ENCODE measurements around the gene TRIM7. TPM values are rescaled to one million over a fixed set of nuclear protein-coding genes. Genes with fewer than 3 reads are reported as not detected.

TRIM7 gene
- total RNA-seq, 1 experiment from 2014 or later: 30.2 TPM

GRCh38 chr5:181218795-181219124, 13.8 kb upstream of the TRIM7 start:
- Histone ChIP-seq H3K4me1 (ENCODE audit: control insufficient read depth in 1 of 2, insufficient read depth in 2 of 2, low read length in 2 of 2) (peaks cover 13 to 48% of the 10 kb centered on the region in 2 experiments), H3K9ac (ENCODE audit: low read length) (peak overlapping the region; percentile 47), H3K27me3 (ENCODE audit: insufficient read depth, low read length) (no peaks in the 10 kb centered on the region), H2AFZ (ENCODE audit: low read depth, low read length, poor library complexity, severe bottlenecking) (peak overlapping the region; percentile 94), H3K9me2 (ENCODE audit: insufficient read depth) (no peaks in the 10 kb centered on the region), H3K4me2 (ENCODE audit: low read length) (peak overlapping the region; percentile 70), H3K9me3 (ENCODE audit: control insufficient read depth in 1 of 2, insufficient read depth in 1 of 2, low read depth in 1 of 2, low read length in 2 of 2) (no peaks in the 10 kb centered on the region), H3K36me3 (ENCODE audit: control insufficient read depth in 1 of 2, insufficient read depth in 2 of 2, low read length in 2 of 2) (no peaks in the 10 kb centered on the region), H3K79me2 (ENCODE audit: insufficient read depth, low read length) (no peaks in the 10 kb centered on the region), H3K4me3 (replicated peaks in 1 of 2; ENCODE audit: low read depth in 1 of 2, low read length in 2 of 2) (peak overlapping the region; percentile 32 to 42; a peak in 3 of 4 replicates), H4K20me1 (ENCODE audit: insufficient read depth) (no peaks in the 10 kb centered on the region), H3K27ac (ENCODE audit: low read depth, low read length) (peak overlapping the region; percentile 58)
- CTCF ChIA-PET: no interaction called here
- ATAC-seq (no peak), DNase-seq (ENCODE audit: low read depth, low spot score) (no peak)
- TF ChIP-seq ELF1 (IDR thresholded peaks at IDR 0.05; ENCODE audit: borderline replicate concordance, low read depth) (no peak), POLR2AphosphoS5 (IDR thresholded peaks at IDR 0.05; ENCODE audit: low read depth, low read length) (no peak), YY1 (IDR thresholded peaks at IDR 0.05; ENCODE audit: extremely low read depth, insufficient replicate concordance, low read depth, low read length) (no peak), SP1 (IDR thresholded peaks at IDR 0.05; ENCODE audit: low read depth) (no peak), EZH2phosphoT487 (IDR thresholded peaks at IDR 0.05; ENCODE audit: borderline replicate concordance) (no peak), JUND (IDR thresholded peaks at IDR 0.05) (no peak), SRF (IDR thresholded peaks at IDR 0.05; ENCODE audit: low read depth) (no peak), MAX (IDR thresholded peaks at IDR 0.05) (no peak), EGR1 (IDR thresholded peaks at IDR 0.05; ENCODE audit: low read depth) (no peak)
- RAD21 ChIA-PET (ENCODE audit: low non-redundant PET in 1 of 2, low total read pairs in 2 of 2, uncharacterized antibody in 2 of 2, unreplicated experiment in 2 of 2): no interaction called here
- intact Hi-C loops (cut with micrococcal nuclease): loop anchor here (1.0 kb wide), 3 partner anchors 8 to 43 kb away; partner anchors contain the start of gene TRIM52
- POLR2A ChIA-PET: no interaction called here
- no TSS peak for BruUV-seq (replicated peaks)

- no peaks in the 10 kb centered on the region for H3K27me3 ChIP-seq (ENCODE audit: insufficient read depth, low read length)
- no peak for DNase-seq (ENCODE audit: low read depth, low spot score)
- no TSS peak for BruUV-seq (replicated peaks)
- peak overlapping the region; percentile 70; the same call in 1 of the 2 replicates for H3K4me2 ChIP-seq (ENCODE audit: low read length)
- no peak for TF ChIP-seq ZFX (IDR thresholded peaks at IDR 0.05)
- TF ChIP-seq EZH2phosphoT487 (IDR thresholded peaks at IDR 0.05; ENCODE audit: borderline replicate concordance): no peak
- no peak for TF ChIP-seq POLR2A (IDR thresholded peaks at IDR 0.05; ENCODE audit: borderline replicate concordance, extremely low read depth, insufficient read depth, insufficient read length)
- no peak for TF ChIP-seq TCF7L2 (IDR thresholded peaks at IDR 0.05; ENCODE audit: borderline replicate concordance, extremely low read depth, insufficient read depth, insufficient read length)
- no peak for TF ChIP-seq SRF (IDR thresholded peaks at IDR 0.05; ENCODE audit: low read depth)
- H3K9ac ChIP-seq (ENCODE audit: low read length): no peak overlapping the region
- H3K9me3 ChIP-seq (ENCODE audit: control insufficient read depth in 1 of 2, insufficient read depth in 1 of 2, low read depth in 1 of 2, low read length in 2 of 2): no peaks in the 10 kb centered on the region
- H3K4me1 ChIP-seq (ENCODE audit: control insufficient read depth in 1 of 2, insufficient read depth in 2 of 2, low read length in 2 of 2): peaks cover 12 to 48% of the 10 kb centered on the region in 2 experiments
- H2AFZ ChIP-seq (ENCODE audit: low read depth, low read length, poor library complexity, severe bottlenecking): no peak overlapping the region
- H3K27ac ChIP-seq (ENCODE audit: low read depth, low read length): peak overlapping the region; percentile 19; the same call in 1 of the 2 replicates
- RAD21 ChIA-PET (ENCODE audit: low non-redundant PET in 1 of 2, low total read pairs in 2 of 2, uncharacterized antibody in 2 of 2, unreplicated experiment in 2 of 2): no interaction called here
- no peak for ATAC-seq
- no peaks in the 10 kb centered on the region for H3K9me2 ChIP-seq (ENCODE audit: insufficient read depth)
- POLR2A ChIA-PET: no interaction called here
- H3K79me2 ChIP-seq (ENCODE audit: insufficient read depth, low read length): no peaks in the 10 kb centered on the region
- intact Hi-C loops (cut with micrococcal nuclease): loop anchor here (1.0 kb wide), 3 partner anchors 7 to 44 kb away; partner anchors contain the start of gene TRIM52
- no peaks in the 10 kb centered on the region for H3K36me3 ChIP-seq (ENCODE audit: control insufficient read depth in 1 of 2, insufficient read depth in 2 of 2, low read length in 2 of 2)
- no peak overlapping the region for H3K4me3 ChIP-seq (replicated peaks in 1 of 2; ENCODE audit: low read depth in 1 of 2, low read length in 2 of 2)
- CTCF ChIA-PET: no interaction called here
- no peaks in the 10 kb centered on the region for H4K20me1 ChIP-seq (ENCODE audit: insufficient read depth)
Measured at GRCh38 chr5:181217803-181218062, 12.7 kb upstream of the TRIM7 start.

All from HCT116 (cell line).